SK-N-SH treated with all-trans-retinoic acid at 6 μM for 48 hours (cell line): Measurements from ENCODE around the gene KIF18B.
A peak's percentile ranks its signal among the peaks of the same experiment; 100 is the strongest.

ENCODE experiments used
- ATAC-seq: fragments of 200-7000 bp; cut with Tn5 transposase; 3 replicates; pipeline ENCODE4 v1.9.1; 2020; ENCODE audit warnings: mild to moderate bottlenecking, moderate library complexity
- ARNTL ChIP-seq: fragments of 450-650 bp; formaldehyde crosslinking; IDR thresholded peaks from 2 replicates; pipeline ENCODE4 v1.5.0; 2020; ENCODE audit warnings: low read depth, mild to moderate bottlenecking, moderate library complexity, borderline replicate concordance
- CSDC2 ChIP-seq: fragments of 250-450 bp; sonication (Bioruptor Pico); IDR thresholded peaks from 2 replicates; pipeline ENCODE4 v1.5.0; 2020; ENCODE audit warnings: mild to moderate bottlenecking, moderate library complexity
- ESRRG ChIP-seq: fragments of 250-450 bp; sonication (Bioruptor Pico); IDR thresholded peaks from 2 replicates; pipeline ENCODE4 v1.6.1; 2021; ENCODE audit warnings: mild to moderate bottlenecking
- GLIS3 ChIP-seq: fragments of 250-450 bp; sonication (Bioruptor Pico); IDR thresholded peaks from 2 replicates; pipeline ENCODE4 v1.5.0; 2020; ENCODE audit warnings: mild to moderate bottlenecking, moderate library complexity
- ISL1 ChIP-seq: fragments of 250-450 bp; sonication (Bioruptor Pico); IDR thresholded peaks from 2 replicates; pipeline ENCODE4 v2.1.2; 2022; ENCODE audit warnings: mild to moderate bottlenecking, moderate library complexity
- OSR1 ChIP-seq: fragments of 250-450 bp; sonication (Bioruptor Pico); IDR thresholded peaks from 2 replicates; pipeline ENCODE4 v1.8.0; 2022; ENCODE audit warnings: moderate library complexity, mild to moderate bottlenecking, inconsistent platforms
- PPARA ChIP-seq: fragments of 250-450 bp; sonication (Bioruptor Pico); IDR thresholded peaks from 2 replicates; pipeline ENCODE4 v1.5.0; 2020; ENCODE audit warnings: mild to moderate bottlenecking, borderline replicate concordance
- RARB ChIP-seq: fragments of 250-450 bp; sonication (Bioruptor Pico); IDR thresholded peaks from 2 replicates; pipeline ENCODE4 v1.8.0; 2021; ENCODE audit warnings: mild to moderate bottlenecking, moderate library complexity
- SNAI2 ChIP-seq: fragments of 250-450 bp; sonication (Bioruptor Pico); IDR thresholded peaks from 2 replicates; pipeline ENCODE4 v1.5.0; 2020; ENCODE audit warnings: mild to moderate bottlenecking, moderate library complexity
- TCF4 ChIP-seq: fragments of 250-450 bp; sonication (Bioruptor Pico); IDR thresholded peaks from 2 replicates; pipeline ENCODE4 v1.8.0; 2021; ENCODE audit warnings: mild to moderate bottlenecking, moderate library complexity, borderline replicate concordance
- ZC3H10 ChIP-seq: fragments of 250-450 bp; sonication (Bioruptor Pico); IDR thresholded peaks from 2 replicates; pipeline ENCODE4 v1.5.1; 2021; ENCODE audit warnings: mild to moderate bottlenecking, moderate library complexity
- ZFP3 ChIP-seq: fragments of 250-450 bp; sonication (Bioruptor Pico); IDR thresholded peaks from 2 replicates; pipeline ENCODE4 v1.5.0; 2020; ENCODE audit warnings: mild to moderate bottlenecking, moderate library complexity
- ZFP30 ChIP-seq: fragments of 450-650 bp; formaldehyde crosslinking; IDR thresholded peaks from 2 replicates; pipeline ENCODE4 v1.5.0; 2022; ENCODE audit warnings: mild to moderate bottlenecking, moderate library complexity
- ZNF565 ChIP-seq: fragments of 450-650 bp; formaldehyde crosslinking; conservative IDR thresholded peaks from 2 replicates; pipeline ENCODE4 v1.5.0; 2020; ENCODE audit warnings: low read depth, mild to moderate bottlenecking, moderate library complexity
- ZNF8 ChIP-seq: fragments of 450-650 bp; formaldehyde crosslinking; IDR thresholded peaks from 2 replicates; pipeline ENCODE4 v1.5.0; 2020; ENCODE audit warnings: mild to moderate bottlenecking, moderate library complexity
- TF ChIP-seq, protein P1 (sequence below): fragments of 250-450 bp; sonication (Bioruptor Pico); IDR thresholded peaks from 2 replicates; pipeline ENCODE4 v1.5.1; 2020; ENCODE audit warnings: low read depth, mild to moderate bottlenecking, moderate library complexity
- TF ChIP-seq, protein P2 (sequence below): fragments of 250-450 bp; sonication (Bioruptor Pico); IDR thresholded peaks from 2 replicates; pipeline ENCODE4 v1.5.1; 2021; ENCODE audit warnings: mild to moderate bottlenecking, moderate library complexity
- TF ChIP-seq, protein P3 (sequence below): fragments of 250-450 bp; sonication (Bioruptor Pico); IDR thresholded peaks from 2 replicates; pipeline ENCODE4 v1.8.0; 2021; ENCODE audit warnings: low read depth, mild to moderate bottlenecking, moderate library complexity, borderline replicate concordance
- TF ChIP-seq, protein P4 (sequence below): fragments of 250-450 bp; sonication (Bioruptor Pico); IDR thresholded peaks from 2 replicates; pipeline ENCODE4 v1.8.0; 2020; ENCODE audit warnings: mild to moderate bottlenecking, moderate library complexity, borderline replicate concordance
- TF ChIP-seq, protein P5 (sequence below): fragments of 250-450 bp; sonication (Bioruptor Pico); IDR thresholded peaks from 2 replicates; pipeline ENCODE4 v1.5.0; 2020; ENCODE audit warnings: mild to moderate bottlenecking, moderate library complexity

KIF18B gene

DNA sequence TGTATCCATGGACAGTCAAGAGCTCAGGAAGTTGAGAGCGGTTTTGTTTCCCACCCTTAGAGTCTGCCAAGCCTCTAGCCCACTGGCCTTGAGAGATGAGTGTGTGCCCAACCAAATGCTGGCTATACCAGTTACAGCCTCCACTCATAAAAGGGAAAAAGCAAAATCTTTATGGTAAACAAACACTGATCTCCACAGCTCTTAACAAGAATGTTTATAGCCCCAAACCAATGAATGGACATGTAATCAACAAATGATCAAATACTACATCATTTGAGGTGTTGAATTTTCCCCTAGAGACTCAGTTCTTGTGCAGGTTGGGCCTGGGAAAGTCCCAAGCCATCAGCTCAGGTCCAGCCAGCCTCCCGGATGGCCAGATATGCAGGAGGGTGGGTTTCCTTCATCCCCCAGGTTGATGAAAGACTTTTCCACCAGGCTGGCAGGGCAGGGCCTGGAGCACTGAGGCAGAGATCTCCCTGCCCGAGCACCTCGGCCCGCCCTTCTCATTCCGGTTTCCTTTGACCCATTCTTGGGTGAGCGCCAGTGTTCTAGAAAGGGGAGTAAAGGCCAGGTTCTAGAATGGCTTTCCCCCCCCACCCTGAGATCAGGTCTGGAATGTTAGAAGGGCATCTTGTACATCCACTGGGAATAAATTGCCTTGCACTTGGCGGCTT lies 44.4 kb downstream of the KIF18B start:
- no peak for ATAC-seq
- no peak for TF ChIP-seq ZNF8 (CRISPR knock-in tag)
- no peak for TF ChIP-seq ZC3H10
- TF ChIP-seq GLIS3 (CRISPR knock-in tag): no peak
- no peak for TF ChIP-seq ISL1
- TF ChIP-seq ESRRG (CRISPR knock-in tag): no peak
- no peak for TF ChIP-seq OSR1
- TF ChIP-seq ZFP30: no peak
- no peak for TF ChIP-seq TCF4 (CRISPR knock-in tag)
- TF ChIP-seq, protein P1, sequence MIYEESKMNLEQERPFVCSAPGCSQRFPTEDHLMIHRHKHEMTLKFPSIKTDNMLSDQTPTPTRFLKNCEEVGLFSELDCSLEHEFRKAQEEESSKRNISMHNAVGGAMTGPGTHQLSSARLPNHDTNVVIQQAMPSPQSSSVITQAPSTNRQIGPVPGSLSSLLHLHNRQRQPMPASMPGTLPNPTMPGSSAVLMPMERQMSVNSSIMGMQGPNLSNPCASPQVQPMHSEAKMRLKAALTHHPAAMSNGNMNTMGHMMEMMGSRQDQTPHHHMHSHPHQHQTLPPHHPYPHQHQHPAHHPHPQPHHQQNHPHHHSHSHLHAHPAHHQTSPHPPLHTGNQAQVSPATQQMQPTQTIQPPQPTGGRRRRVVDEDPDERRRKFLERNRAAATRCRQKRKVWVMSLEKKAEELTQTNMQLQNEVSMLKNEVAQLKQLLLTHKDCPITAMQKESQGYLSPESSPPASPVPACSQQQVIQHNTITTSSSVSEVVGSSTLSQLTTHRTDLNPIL (CRISPR knock-in tag): no peak
- no peak for TF ChIP-seq ZFP3 (CRISPR knock-in tag)
- TF ChIP-seq, protein P2, sequence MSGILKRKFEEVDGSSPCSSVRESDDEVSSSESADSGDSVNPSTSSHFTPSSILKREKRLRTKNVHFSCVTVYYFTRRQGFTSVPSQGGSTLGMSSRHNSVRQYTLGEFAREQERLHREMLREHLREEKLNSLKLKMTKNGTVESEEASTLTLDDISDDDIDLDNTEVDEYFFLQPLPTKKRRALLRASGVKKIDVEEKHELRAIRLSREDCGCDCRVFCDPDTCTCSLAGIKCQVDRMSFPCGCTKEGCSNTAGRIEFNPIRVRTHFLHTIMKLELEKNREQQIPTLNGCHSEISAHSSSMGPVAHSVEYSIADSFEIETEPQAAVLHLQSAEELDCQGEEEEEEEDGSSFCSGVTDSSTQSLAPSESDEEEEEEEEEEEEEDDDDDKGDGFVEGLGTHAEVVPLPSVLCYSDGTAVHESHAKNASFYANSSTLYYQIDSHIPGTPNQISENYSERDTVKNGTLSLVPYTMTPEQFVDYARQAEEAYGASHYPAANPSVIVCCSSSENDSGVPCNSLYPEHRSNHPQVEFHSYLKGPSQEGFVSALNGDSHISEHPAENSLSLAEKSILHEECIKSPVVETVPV (CRISPR knock-in tag): no peak
- no peak for TF ChIP-seq SNAI2
- no peak for TF ChIP-seq RARB
- TF ChIP-seq, protein P3, sequence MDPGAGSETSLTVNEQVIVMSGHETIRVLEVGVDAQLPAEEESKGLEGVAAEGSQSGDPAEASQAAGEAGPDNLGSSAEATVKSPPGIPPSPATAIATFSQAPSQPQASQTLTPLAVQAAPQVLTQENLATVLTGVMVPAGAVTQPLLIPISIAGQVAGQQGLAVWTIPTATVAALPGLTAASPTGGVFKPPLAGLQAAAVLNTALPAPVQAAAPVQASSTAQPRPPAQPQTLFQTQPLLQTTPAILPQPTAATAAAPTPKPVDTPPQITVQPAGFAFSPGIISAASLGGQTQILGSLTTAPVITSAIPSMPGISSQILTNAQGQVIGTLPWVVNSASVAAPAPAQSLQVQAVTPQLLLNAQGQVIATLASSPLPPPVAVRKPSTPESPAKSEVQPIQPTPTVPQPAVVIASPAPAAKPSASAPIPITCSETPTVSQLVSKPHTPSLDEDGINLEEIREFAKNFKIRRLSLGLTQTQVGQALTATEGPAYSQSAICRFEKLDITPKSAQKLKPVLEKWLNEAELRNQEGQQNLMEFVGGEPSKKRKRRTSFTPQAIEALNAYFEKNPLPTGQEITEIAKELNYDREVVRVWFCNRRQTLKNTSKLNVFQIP (CRISPR knock-in tag): no peak
- TF ChIP-seq PPARA (CRISPR knock-in tag): no peak
- TF ChIP-seq CSDC2 (CRISPR knock-in tag): no peak
- no peak for TF ChIP-seq ARNTL
- TF ChIP-seq, all 23 proteins: peak for 0

DNA sequence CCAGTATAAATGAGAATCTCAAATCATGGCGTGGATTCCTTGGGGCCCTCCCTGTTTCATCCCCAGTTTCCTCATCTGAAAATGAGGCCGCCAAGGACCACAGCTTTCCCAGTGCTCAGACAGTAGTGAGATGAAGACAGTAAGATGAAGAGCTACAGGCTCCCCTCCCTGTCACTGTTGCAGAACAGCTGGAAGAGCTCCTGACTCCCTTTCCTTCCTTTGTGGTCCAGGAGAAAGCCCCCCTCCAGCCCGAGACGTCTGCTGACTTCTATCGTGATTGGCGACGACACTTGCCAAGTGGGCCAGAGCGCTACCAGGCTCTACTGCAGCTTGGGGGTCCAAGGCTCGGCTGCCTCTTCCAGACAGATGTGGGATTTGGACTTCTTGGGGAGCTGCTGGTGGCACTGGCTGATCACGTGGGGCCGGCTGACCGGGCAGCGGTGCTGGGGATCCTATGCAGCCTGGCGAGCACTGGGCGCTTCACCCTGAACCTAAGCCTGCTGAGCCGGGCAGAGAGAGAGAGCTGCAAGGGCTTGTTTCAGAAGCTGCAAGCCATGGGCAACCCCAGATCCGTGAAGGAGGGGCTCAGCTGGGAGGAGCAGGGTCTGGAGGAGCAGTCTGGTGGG lies 45.3 kb downstream of the KIF18B start:
- TF ChIP-seq ISL1: no peak
- ATAC-seq: no peak

DNA sequence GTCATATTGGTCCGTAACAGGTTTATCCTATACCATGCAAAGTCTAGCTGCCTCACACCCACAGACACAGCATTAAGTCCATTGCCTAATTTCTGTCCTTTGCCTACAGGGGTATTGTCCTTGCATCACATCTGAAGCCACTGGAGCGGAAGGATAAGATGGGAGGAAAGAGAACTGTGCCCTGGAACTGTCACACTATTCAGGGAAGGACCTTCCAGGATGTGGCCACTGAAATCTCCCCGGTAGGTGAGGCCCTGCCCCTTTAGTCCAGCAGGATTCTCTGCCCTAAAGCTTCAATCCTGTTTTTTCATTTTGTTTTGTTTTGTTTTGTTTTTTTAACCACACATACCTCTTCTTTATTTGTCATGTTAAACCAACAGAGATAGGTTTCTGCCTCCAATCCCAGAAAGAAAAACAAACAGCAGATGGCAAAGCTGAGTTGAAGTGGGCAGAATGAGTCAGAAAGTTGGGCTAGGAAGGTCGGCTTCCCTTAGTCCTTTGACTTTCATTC lies 46.1 kb downstream of the KIF18B start:
- peak; percentile 18 for ATAC-seq
- TF ChIP-seq, protein P1 (CRISPR knock-in tag): no peak
- TF ChIP-seq, protein P4, sequence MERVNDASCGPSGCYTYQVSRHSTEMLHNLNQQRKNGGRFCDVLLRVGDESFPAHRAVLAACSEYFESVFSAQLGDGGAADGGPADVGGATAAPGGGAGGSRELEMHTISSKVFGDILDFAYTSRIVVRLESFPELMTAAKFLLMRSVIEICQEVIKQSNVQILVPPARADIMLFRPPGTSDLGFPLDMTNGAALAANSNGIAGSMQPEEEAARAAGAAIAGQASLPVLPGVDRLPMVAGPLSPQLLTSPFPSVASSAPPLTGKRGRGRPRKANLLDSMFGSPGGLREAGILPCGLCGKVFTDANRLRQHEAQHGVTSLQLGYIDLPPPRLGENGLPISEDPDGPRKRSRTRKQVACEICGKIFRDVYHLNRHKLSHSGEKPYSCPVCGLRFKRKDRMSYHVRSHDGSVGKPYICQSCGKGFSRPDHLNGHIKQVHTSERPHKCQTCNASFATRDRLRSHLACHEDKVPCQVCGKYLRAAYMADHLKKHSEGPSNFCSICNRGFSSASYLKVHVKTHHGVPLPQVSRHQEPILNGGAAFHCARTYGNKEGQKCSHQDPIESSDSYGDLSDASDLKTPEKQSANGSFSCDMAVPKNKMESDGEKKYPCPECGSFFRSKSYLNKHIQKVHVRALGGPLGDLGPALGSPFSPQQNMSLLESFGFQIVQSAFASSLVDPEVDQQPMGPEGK (CRISPR knock-in tag): no peak
- no peak for TF ChIP-seq TCF4 (CRISPR knock-in tag)
- TF ChIP-seq ZFP30: no peak
- no peak for TF ChIP-seq GLIS3 (CRISPR knock-in tag)
- TF ChIP-seq, protein P5, sequence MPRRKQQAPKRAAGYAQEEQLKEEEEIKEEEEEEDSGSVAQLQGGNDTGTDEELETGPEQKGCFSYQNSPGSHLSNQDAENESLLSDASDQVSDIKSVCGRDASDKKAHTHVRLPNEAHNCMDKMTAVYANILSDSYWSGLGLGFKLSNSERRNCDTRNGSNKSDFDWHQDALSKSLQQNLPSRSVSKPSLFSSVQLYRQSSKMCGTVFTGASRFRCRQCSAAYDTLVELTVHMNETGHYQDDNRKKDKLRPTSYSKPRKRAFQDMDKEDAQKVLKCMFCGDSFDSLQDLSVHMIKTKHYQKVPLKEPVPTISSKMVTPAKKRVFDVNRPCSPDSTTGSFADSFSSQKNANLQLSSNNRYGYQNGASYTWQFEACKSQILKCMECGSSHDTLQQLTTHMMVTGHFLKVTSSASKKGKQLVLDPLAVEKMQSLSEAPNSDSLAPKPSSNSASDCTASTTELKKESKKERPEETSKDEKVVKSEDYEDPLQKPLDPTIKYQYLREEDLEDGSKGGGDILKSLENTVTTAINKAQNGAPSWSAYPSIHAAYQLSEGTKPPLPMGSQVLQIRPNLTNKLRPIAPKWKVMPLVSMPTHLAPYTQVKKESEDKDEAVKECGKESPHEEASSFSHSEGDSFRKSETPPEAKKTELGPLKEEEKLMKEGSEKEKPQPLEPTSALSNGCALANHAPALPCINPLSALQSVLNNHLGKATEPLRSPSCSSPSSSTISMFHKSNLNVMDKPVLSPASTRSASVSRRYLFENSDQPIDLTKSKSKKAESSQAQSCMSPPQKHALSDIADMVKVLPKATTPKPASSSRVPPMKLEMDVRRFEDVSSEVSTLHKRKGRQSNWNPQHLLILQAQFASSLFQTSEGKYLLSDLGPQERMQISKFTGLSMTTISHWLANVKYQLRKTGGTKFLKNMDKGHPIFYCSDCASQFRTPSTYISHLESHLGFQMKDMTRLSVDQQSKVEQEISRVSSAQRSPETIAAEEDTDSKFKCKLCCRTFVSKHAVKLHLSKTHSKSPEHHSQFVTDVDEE: no peak
- TF ChIP-seq, protein P2 (CRISPR knock-in tag): no peak
- TF ChIP-seq ZC3H10: no peak
- TF ChIP-seq, protein P3 (CRISPR knock-in tag): no peak
- TF ChIP-seq CSDC2 (CRISPR knock-in tag): no peak
- no peak for TF ChIP-seq ARNTL
- no peak for TF ChIP-seq SNAI2
- no peak for TF ChIP-seq RARB
- no peak for TF ChIP-seq ZNF565 (CRISPR knock-in tag)
- TF ChIP-seq, all 23 proteins: peak for 0
